ENCODE data around the gene PTPN5.

PTPN5 gene

DNA sequence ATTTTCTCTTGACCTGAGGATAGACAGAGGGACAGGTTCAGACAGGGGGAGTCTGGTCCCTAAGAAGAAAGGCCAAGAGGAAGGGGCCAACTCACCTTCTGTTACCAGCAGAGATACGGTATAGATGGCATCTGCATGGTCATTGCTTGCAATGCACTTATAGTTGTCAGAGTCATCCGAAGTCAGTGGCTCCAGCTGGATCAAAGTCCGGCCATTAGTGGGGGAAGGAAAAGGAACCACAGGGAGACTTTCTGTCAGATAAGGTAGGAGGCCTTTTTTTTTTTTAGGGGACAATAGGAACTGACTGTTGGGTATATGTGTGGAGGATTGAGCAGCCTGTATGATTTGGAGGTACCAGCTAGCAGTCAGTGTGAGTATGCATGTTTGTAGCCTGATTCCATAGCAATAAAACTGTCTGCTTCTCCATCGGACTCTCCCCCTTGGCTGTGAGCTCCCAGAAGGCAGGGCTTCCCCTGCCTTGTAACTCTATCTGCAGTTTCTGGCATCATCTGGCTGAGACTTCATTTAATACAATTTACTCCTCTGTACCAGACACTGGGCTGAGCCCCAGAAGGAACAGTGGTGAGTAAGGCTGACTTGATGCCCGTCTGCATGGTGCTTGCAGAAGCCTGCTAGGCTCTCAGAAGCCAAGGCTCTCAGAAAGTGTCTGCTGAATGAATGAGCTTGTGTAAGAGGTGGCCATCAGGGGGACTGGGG, 71.3 kb downstream of the PTPN5 start:
- H3K9me3 ChIP-seq (ENCODE audit: low read depth, low read length) = no peaks in the 10 kb centered on the region
- TF ChIP-seq FOXP2 (optimal IDR thresholded peaks at IDR 0.05; ENCODE audit: control extremely low read depth, extremely low read length, insufficient read depth) (no peak), POLR2AphosphoS5 (IDR thresholded peaks at IDR 0.05; ENCODE audit: borderline replicate concordance, low read depth, low read length) (no peak), EZH2 (IDR thresholded peaks at IDR 0.05) (no peak)
- peak overlapping the region; percentile 83; the same call in 1 of the 2 replicates for H3K4me3 ChIP-seq
- H3K36me3 ChIP-seq (ENCODE audit: insufficient read depth, low read length) = no peaks in the 10 kb centered on the region
- no peak overlapping the region for H3K9ac ChIP-seq (ENCODE audit: insufficient read length)
- DNase-seq (ENCODE audit: low read depth, low spot score) = no peak
- H3K27ac ChIP-seq = no peak overlapping the region

- no peak for DNase-seq (ENCODE audit: low read depth, low spot score)
- no peak overlapping the region for H3K27ac ChIP-seq
- no peak for TF ChIP-seq FOXP2 (optimal IDR thresholded peaks at IDR 0.05; ENCODE audit: control extremely low read depth, extremely low read length, insufficient read depth)
- no peak for TF ChIP-seq EZH2 (IDR thresholded peaks at IDR 0.05)
- TF ChIP-seq POLR2AphosphoS5 (IDR thresholded peaks at IDR 0.05; ENCODE audit: borderline replicate concordance, low read depth, low read length) = no peak
- no peaks in the 10 kb centered on the region for H3K9me3 ChIP-seq (ENCODE audit: low read depth, low read length)
- H3K4me3 ChIP-seq = no peak overlapping the region
- no peak overlapping the region for H3K9ac ChIP-seq (ENCODE audit: insufficient read length)
- no peaks in the 10 kb centered on the region for H3K36me3 ChIP-seq (ENCODE audit: insufficient read depth, low read length)
These were observed 76.1 kb downstream of the PTPN5 start for GRCh38 chr11:18715476-18715875.

DNA sequence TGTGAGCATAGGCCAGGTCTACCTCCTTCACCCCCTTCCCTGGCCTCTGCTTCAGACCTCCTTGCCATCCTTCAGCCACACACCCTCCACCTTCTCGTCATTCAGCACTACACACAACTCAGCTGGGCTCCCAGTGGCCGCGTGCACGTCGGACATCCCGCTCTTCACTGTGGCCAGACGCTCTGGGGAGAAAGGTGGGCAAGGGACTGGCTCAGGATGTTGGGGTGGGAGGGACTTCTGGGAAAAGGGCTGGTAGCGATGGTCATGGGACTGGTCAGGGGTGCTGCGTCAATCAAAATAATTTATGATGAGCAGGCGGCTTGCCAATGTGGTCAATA, 77.2 kb downstream of the PTPN5 start:
- TF ChIP-seq POLR2AphosphoS5 (IDR thresholded peaks at IDR 0.05; ENCODE audit: borderline replicate concordance, low read depth, low read length) = no peak
- TF ChIP-seq EZH2 (IDR thresholded peaks at IDR 0.05) = no peak
- H3K4me3 ChIP-seq = no peak overlapping the region
- H3K27ac ChIP-seq = no peak overlapping the region
- no peak overlapping the region for H3K9ac ChIP-seq (ENCODE audit: insufficient read length)
- H3K9me3 ChIP-seq (ENCODE audit: low read depth, low read length) = no peaks in the 10 kb centered on the region
- DNase-seq (ENCODE audit: low read depth, low spot score) = no peak
- no peaks in the 10 kb centered on the region for H3K36me3 ChIP-seq (ENCODE audit: insufficient read depth, low read length)

GRCh38 chr11:18713646-18714442, 77.8 kb downstream of the PTPN5 start:
- no peak overlapping the region for H3K27ac ChIP-seq
- DNase-seq (ENCODE audit: low read depth, low spot score) = no peak
- no peak overlapping the region for H3K4me3 ChIP-seq
- no peak overlapping the region for H3K9ac ChIP-seq (ENCODE audit: insufficient read length)
- no peaks in the 10 kb centered on the region for H3K9me3 ChIP-seq (ENCODE audit: low read depth, low read length)
- no peaks in the 10 kb centered on the region for H3K36me3 ChIP-seq (ENCODE audit: insufficient read depth, low read length)
- TF ChIP-seq EZH2 (IDR thresholded peaks at IDR 0.05) (no peak), POLR2AphosphoS5 (IDR thresholded peaks at IDR 0.05; ENCODE audit: borderline replicate concordance, low read depth, low read length) (no peak), FOXP2 (optimal IDR thresholded peaks at IDR 0.05; ENCODE audit: control extremely low read depth, extremely low read length, insufficient read depth) (no peak)

GRCh38 chr11:18710545-18710944, 81.1 kb downstream of the PTPN5 start:
- Histone ChIP-seq H3K4me3 (no peak overlapping the region), H3K27ac (no peak overlapping the region), H3K9ac (ENCODE audit: insufficient read length) (no peak overlapping the region), H3K36me3 (ENCODE audit: insufficient read depth, low read length) (no peaks in the 10 kb centered on the region), H3K9me3 (ENCODE audit: low read depth, low read length) (no peaks in the 10 kb centered on the region)
- DNase-seq (ENCODE audit: low read depth, low spot score) = no peak
- TF ChIP-seq EZH2 (IDR thresholded peaks at IDR 0.05) = no peak
- no peak for TF ChIP-seq FOXP2 (optimal IDR thresholded peaks at IDR 0.05; ENCODE audit: control extremely low read depth, extremely low read length, insufficient read depth)
- no peak for TF ChIP-seq POLR2AphosphoS5 (IDR thresholded peaks at IDR 0.05; ENCODE audit: borderline replicate concordance, low read depth, low read length)

GRCh38 chr11:18709414-18709813, 82.2 kb downstream of the PTPN5 start:
- no peak overlapping the region for H3K27ac ChIP-seq
- no peak overlapping the region for H3K9ac ChIP-seq (ENCODE audit: insufficient read length)
- H3K4me3 ChIP-seq = no peak overlapping the region
- no peaks in the 10 kb centered on the region for H3K9me3 ChIP-seq (ENCODE audit: low read depth, low read length)
- TF ChIP-seq EZH2 (IDR thresholded peaks at IDR 0.05) = no peak
- no peak for TF ChIP-seq FOXP2 (optimal IDR thresholded peaks at IDR 0.05; ENCODE audit: control extremely low read depth, extremely low read length, insufficient read depth)
- TF ChIP-seq POLR2AphosphoS5 (IDR thresholded peaks at IDR 0.05; ENCODE audit: borderline replicate concordance, low read depth, low read length) = no peak
- H3K36me3 ChIP-seq (ENCODE audit: insufficient read depth, low read length) = no peaks in the 10 kb centered on the region
- DNase-seq (ENCODE audit: low read depth, low spot score) = no peak

GRCh38 chr11:18707811-18708340, 83.7 kb downstream of the PTPN5 start:
- no peak for TF ChIP-seq POLR2AphosphoS5 (IDR thresholded peaks at IDR 0.05; ENCODE audit: borderline replicate concordance, low read depth, low read length)
- TF ChIP-seq FOXP2 (optimal IDR thresholded peaks at IDR 0.05; ENCODE audit: control extremely low read depth, extremely low read length, insufficient read depth) = no peak
- Histone ChIP-seq H3K4me3 (no peak overlapping the region), H3K9me3 (ENCODE audit: low read depth, low read length) (no peaks in the 10 kb centered on the region), H3K27ac (no peak overlapping the region), H3K36me3 (ENCODE audit: insufficient read depth, low read length) (no peaks in the 10 kb centered on the region), H3K9ac (ENCODE audit: insufficient read length) (no peak overlapping the region)
- no peak for DNase-seq (ENCODE audit: low read depth, low spot score)

- Histone ChIP-seq H3K4me3 (peak overlapping the region; percentile 38; the same call in 1 of the 2 replicates), H3K36me3 (ENCODE audit: insufficient read depth, low read length) (no peaks in the 10 kb centered on the region), H3K9me3 (ENCODE audit: low read depth, low read length) (no peaks in the 10 kb centered on the region), H3K27ac (no peak overlapping the region), H3K9ac (ENCODE audit: insufficient read length) (no peak overlapping the region)
- TF ChIP-seq EZH2 (IDR thresholded peaks at IDR 0.05) (no peak), FOXP2 (optimal IDR thresholded peaks at IDR 0.05; ENCODE audit: control extremely low read depth, extremely low read length, insufficient read depth) (no peak), POLR2AphosphoS5 (IDR thresholded peaks at IDR 0.05; ENCODE audit: borderline replicate concordance, low read depth, low read length) (no peak)
- DNase-seq (ENCODE audit: low read depth, low spot score) = no peak
These were observed 85.0 kb downstream of the PTPN5 start for GRCh38 chr11:18706330-18707243.
